ENCODE data around the gene MYOCD.

The MYOCD gene

DNA sequence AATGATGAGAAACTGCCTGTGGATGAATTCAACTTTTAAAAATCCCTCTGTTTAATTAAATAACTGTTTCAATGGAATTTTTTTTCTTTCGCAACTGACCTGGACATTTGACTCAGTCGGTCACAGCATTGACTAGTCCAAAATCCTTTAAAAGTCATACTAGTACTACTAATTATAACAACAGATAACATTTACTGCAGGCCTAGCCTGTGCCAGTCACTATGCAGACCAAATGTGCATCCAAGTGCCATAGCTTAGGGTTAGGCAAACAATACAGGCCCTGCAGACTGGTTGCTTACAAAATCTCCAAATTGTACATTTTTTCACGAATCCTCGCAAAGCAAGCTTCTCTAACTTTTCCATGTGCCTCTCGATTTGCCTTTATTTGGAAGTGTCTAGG, 56.6 kb downstream of the MYOCD start:
- H3K4me1 Mint-ChIP-seq, result peaks cover 21% of the 10 kb centered on the region
- H3K36me3 Mint-ChIP-seq (ENCODE audit: low read depth), result peaks cover 15% of the 10 kb centered on the region
- H3K9me3 Mint-ChIP-seq, result peaks cover 12% of the 10 kb centered on the region
- no peaks in the 10 kb centered on the region for H3K27me3 Mint-ChIP-seq (ENCODE audit: low read depth, poor library complexity)
- H3K4me3 Mint-ChIP-seq, result no peak overlapping the region
- TF ChIP-seq, protein P1, sequence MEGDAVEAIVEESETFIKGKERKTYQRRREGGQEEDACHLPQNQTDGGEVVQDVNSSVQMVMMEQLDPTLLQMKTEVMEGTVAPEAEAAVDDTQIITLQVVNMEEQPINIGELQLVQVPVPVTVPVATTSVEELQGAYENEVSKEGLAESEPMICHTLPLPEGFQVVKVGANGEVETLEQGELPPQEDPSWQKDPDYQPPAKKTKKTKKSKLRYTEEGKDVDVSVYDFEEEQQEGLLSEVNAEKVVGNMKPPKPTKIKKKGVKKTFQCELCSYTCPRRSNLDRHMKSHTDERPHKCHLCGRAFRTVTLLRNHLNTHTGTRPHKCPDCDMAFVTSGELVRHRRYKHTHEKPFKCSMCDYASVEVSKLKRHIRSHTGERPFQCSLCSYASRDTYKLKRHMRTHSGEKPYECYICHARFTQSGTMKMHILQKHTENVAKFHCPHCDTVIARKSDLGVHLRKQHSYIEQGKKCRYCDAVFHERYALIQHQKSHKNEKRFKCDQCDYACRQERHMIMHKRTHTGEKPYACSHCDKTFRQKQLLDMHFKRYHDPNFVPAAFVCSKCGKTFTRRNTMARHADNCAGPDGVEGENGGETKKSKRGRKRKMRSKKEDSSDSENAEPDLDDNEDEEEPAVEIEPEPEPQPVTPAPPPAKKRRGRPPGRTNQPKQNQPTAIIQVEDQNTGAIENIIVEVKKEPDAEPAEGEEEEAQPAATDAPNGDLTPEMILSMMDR (IDR thresholded peaks at IDR 0.05), result no peak
- no peak overlapping the region for H3K27ac Mint-ChIP-seq
- no peak for DNase-seq

DNA sequence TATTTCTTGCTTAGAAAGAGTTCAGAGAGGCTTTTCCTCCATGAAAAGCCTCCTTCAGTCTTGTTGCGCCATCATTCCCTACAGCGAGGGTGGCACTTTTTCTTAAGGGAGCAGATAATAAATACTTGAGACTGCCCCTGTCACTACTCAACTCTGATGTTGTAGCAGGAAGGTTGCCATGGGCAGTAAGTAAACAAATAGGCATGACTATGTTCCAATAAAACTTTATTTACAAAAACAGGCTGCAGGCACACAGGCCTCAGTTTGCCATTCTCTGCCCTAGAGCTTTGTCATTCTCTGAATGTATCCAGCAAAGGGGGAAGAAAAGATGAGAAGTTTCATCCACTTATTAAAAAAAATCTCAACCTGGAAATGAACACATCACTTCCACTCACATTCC, 60.4 kb downstream of the MYOCD start:
- no peak for DNase-seq
- Mint-ChIP-seq H3K4me3 (no peak overlapping the region), H3K4me1 (peaks cover 20% of the 10 kb centered on the region), H3K27me3 (ENCODE audit: low read depth, poor library complexity) (no peaks in the 10 kb centered on the region), H3K27ac (no peak overlapping the region), H3K9me3 (peaks cover 1% of the 10 kb centered on the region), H3K36me3 (ENCODE audit: low read depth) (no peaks in the 10 kb centered on the region)
- TF ChIP-seq, protein P1 (IDR thresholded peaks at IDR 0.05), result no peak

DNA sequence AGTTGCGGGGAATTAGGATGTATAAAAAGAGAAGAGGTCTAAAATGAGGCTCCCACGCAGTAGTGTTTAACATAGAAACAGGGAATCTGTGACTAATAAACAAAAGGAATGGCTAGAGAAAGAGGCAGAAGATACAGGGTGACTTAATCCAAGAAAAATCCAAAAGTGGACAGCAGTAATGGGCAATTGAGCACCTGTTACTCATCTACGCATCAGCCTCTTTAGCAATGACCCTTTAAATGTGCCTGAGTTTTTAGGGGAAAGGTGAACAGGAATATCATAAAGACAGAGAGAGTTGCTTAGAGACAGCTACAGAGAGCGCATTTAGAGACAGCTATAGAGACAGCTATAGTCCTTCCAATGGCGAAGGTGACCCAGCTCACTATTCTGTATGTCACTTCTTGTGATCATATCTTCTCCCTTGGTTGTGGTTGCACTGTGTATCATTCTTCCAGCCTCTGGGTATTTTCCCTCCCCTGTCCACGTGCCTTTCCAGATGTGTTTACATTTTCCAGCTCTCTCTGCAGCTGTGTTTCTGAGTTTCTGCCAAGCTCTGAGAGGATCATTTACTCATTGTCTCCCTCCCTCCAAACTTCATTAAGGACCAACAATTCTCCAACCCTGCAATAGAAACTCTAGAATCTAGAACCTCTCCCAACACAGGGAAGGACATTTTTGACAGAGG, 61.5 kb downstream of the MYOCD start:
- no peak for DNase-seq
- Mint-ChIP-seq H3K4me3 (no peak overlapping the region), H3K27ac (no peak overlapping the region), H3K4me1 (peaks cover 20% of the 10 kb centered on the region), H3K27me3 (ENCODE audit: low read depth, poor library complexity) (no peaks in the 10 kb centered on the region), H3K9me3 (no peaks in the 10 kb centered on the region), H3K36me3 (ENCODE audit: low read depth) (no peaks in the 10 kb centered on the region)
- TF ChIP-seq, protein P1 (IDR thresholded peaks at IDR 0.05), result no peak

DNA sequence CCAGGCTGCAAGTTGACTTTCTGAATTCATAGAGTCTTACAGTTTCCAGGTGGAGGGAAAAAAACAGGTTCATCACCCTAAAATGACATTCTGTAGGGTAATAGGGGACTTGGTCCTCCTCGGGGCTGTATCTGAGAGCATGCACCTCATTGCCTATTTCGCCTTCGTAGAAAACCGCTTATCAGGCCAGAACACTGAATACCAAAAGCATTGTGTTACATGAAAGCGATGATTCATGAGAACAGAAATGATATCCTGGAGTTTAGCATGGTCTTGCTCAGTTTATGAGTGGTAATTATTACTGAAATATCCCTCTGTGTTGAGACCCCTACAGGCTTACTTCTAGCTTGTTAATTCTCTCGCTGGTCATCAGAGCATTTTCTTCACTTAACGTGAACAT, 62.2 kb downstream of the MYOCD start:
- TF ChIP-seq, protein P1 (IDR thresholded peaks at IDR 0.05), result no peak
- H3K4me3 Mint-ChIP-seq, result no peak overlapping the region
- H3K27me3 Mint-ChIP-seq (ENCODE audit: low read depth, poor library complexity), result no peaks in the 10 kb centered on the region
- DNase-seq, result no peak
- H3K27ac Mint-ChIP-seq, result no peak overlapping the region
- no peaks in the 10 kb centered on the region for H3K36me3 Mint-ChIP-seq (ENCODE audit: low read depth)
- peaks cover 19% of the 10 kb centered on the region for H3K4me1 Mint-ChIP-seq
- H3K9me3 Mint-ChIP-seq, result no peaks in the 10 kb centered on the region

DNA sequence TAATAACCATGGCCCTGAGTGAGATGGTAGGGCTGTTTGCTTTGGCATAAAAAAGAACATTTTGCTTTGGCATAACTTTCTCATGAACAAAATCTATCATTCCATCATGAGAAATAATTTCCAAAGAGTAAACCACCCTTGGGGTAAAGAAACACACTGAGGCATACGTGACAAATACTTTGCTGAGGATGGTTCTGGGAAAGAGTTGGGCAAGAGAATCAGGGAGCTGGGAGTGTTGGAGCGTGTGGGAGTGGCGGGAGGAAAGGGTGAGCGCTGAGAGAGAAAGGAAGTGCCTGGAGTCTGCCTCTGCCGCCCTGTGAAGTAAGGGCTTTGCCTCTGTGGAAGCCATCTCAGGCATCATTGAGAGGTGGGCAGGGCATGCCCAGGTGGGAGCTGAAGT, 63.4 kb downstream of the MYOCD start:
- H3K27ac Mint-ChIP-seq, result no peak overlapping the region
- H3K4me3 Mint-ChIP-seq, result no peak overlapping the region
- H3K4me1 Mint-ChIP-seq, result peaks cover 17% of the 10 kb centered on the region
- no peak for DNase-seq
- H3K36me3 Mint-ChIP-seq (ENCODE audit: low read depth), result no peaks in the 10 kb centered on the region
- TF ChIP-seq, protein P1 (IDR thresholded peaks at IDR 0.05), result no peak
- no peaks in the 10 kb centered on the region for H3K9me3 Mint-ChIP-seq
- no peaks in the 10 kb centered on the region for H3K27me3 Mint-ChIP-seq (ENCODE audit: low read depth, poor library complexity)

DNA sequence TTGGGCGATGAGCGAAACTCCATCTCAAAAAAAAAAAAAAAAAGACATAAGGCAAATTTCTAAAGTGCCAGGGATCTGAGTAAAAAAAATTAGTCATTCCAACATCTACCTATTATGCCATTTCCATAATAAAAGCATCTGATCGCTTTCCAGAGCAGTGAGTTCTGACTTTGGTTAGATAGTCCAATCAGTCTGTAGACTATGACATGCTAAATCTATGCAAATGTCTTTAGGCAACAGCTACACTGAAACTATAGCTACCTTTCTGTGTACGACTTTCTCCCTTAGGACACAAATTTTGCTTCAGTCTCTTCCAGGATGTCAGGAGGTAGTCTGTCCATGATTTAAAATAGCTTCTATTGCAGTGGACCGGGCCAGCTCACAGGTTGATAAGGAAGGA, 64.7 kb downstream of the MYOCD start:
- no peak for DNase-seq
- H3K9me3 Mint-ChIP-seq, result no peaks in the 10 kb centered on the region
- no peaks in the 10 kb centered on the region for H3K27me3 Mint-ChIP-seq (ENCODE audit: low read depth, poor library complexity)
- peak overlapping the region; percentile 85 for H3K27ac Mint-ChIP-seq
- no peak overlapping the region for H3K4me3 Mint-ChIP-seq
- no peaks in the 10 kb centered on the region for H3K36me3 Mint-ChIP-seq (ENCODE audit: low read depth)
- TF ChIP-seq, protein P1 (IDR thresholded peaks at IDR 0.05), result no peak
- H3K4me1 Mint-ChIP-seq, result peaks cover 17% of the 10 kb centered on the region

Data from nephron progenitor cell (in vitro differentiated cells).